Mesenteric fat pad (tissue), 1 donor: ENCODE results near the gene CERK. TPM values are rescaled to one million over a fixed set of nuclear protein-coding genes. Genes with fewer than 3 reads are reported as not detected.

Experiments used
- total RNA-seq: library from RNA; stranded (reverse); fragmentation: NEBNext Ultra II Directional; extraction: Animal tissue kit (Norgen Biotek cat#: 25700); gene quantifications from one replicate; pipeline ENCODE4 v1.2.1, GENCODE V29; 2021
- donor health status: DM: yes; HTN: yes; CAD: no.

Gene CERK
- total RNA-seq, 1 donor from 2014 or later: 30.8 TPM

Other genes starting within 250 kb of the CERK start
- 1.8 TPM for gene CELSR1, start 200.6 kb downstream of the CERK start, total RNA-seq
- 37.8 TPM for gene GRAMD4, start 117.9 kb downstream of the CERK start, total RNA-seq
- gene TBC1D22A, start 24.4 kb upstream of the CERK start, total RNA-seq: 24.5 TPM